Neural cell (in vitro differentiated cells): Measurements from ENCODE around the gene GNAL. TPM values are rescaled to one million over a fixed set of nuclear protein-coding genes. Genes with fewer than 3 reads are reported as not detected.

Experiments
- H2AFZ ChIP-seq: fragments of 200-600, 300-800 bp; sonication (generic), shearing (Covaris generic); 2 replicates; pipeline ENCODE4 v1.6.0; 2014; ENCODE audit warnings: low read depth, mild to moderate bottlenecking, antibody characterized with exemption, low read length, moderate library complexity
- H3F3A ChIP-seq: fragments of 200-600 bp; shearing (Covaris generic); 2 replicates; pipeline ENCODE4 v1.6.1; 2016; ENCODE audit warnings: mild to moderate bottlenecking, moderate library complexity, mixed read lengths, antibody characterized with exemption, low read length; ENCODE audit not compliant: insufficient read depth, poor library complexity, severe bottlenecking
- H3K27ac ChIP-seq: fragments of 200-600, 300-800 bp; sonication (generic), shearing (Covaris generic); 2 replicates; pipeline ENCODE4 v1.5.1; 2014; ENCODE audit warnings: mild to moderate bottlenecking, low read length, moderate library complexity
- H3K27me3 ChIP-seq: fragments of 300-800, 200-600 bp; sonication (generic), shearing (Covaris generic); 2 replicates; pipeline ENCODE4 v1.6.0; 2014; ENCODE audit warnings: mild to moderate bottlenecking, low read depth, low read length, moderate library complexity; ENCODE audit not compliant: insufficient read depth
- H3K36me3 ChIP-seq: fragments of 300-800, 200-600 bp; sonication (generic), shearing (Covaris generic); 2 replicates; pipeline ENCODE4 v1.5.1; 2014; ENCODE audit warnings: mild to moderate bottlenecking, antibody characterized with exemption, low read length, moderate library complexity; ENCODE audit not compliant: insufficient read depth
- H3K4me2 ChIP-seq: fragments of 300-800, 200-600 bp; sonication (generic), shearing (Covaris generic); 2 replicates; pipeline ENCODE4 v1.6.0; 2014; ENCODE audit warnings: mild to moderate bottlenecking, low read length
- H3K4me3 ChIP-seq: fragments of 300-800, 200-600 bp; sonication (generic), shearing (Covaris generic); 2 replicates; pipeline ENCODE4 v1.5.1; 2014; ENCODE audit warnings: mild to moderate bottlenecking, low read length, moderate library complexity
- H3K79me2 ChIP-seq: fragments of 200-600 bp; shearing (Covaris generic); replicated peaks from 2 replicates; pipeline ENCODE4 v1.6.0; 2014; ENCODE audit warnings: mild to moderate bottlenecking, low read length, moderate library complexity; ENCODE audit not compliant: insufficient read depth
- H3K9ac ChIP-seq: fragments of 300-800, 200-600 bp; sonication (generic), shearing (Covaris generic); 2 replicates; pipeline ENCODE4 v1.6.1; 2016; ENCODE audit warnings: mild to moderate bottlenecking, low read length, mixed read lengths
- H3K9me2 ChIP-seq: fragments of 200-600 bp; shearing (Covaris generic); 2 replicates; pipeline ENCODE4 v1.6.1; 2016; ENCODE audit warnings: mild to moderate bottlenecking, low read length, mixed read lengths; ENCODE audit not compliant: insufficient read depth
- H3K9me3 ChIP-seq: fragments of 200-600, 300-800 bp; sonication (generic), shearing (Covaris generic); 2 replicates; pipeline ENCODE4 v1.6.1; 2016; ENCODE audit warnings: mild to moderate bottlenecking, mixed run types, low read length, moderate library complexity, mixed read lengths
- H4K20me1 ChIP-seq: fragments of 200-600 bp; shearing (Covaris generic); 2 replicates; pipeline ENCODE4 v1.6.1; 2016; ENCODE audit warnings: mild to moderate bottlenecking, mixed run types; ENCODE audit not compliant: insufficient read depth
- CTCF ChIP-seq: fragments of 450-650 bp; IDR thresholded peaks from 2 replicates; pipeline ENCODE4 v1.5.1; 2014; ENCODE audit warnings: antibody characterized with exemption, mild to moderate bottlenecking, moderate library complexity; ENCODE audit not compliant: poor library complexity, severe bottlenecking
- EP300 ChIP-seq: fragments of 450-650 bp; conservative IDR thresholded peaks from 2 replicates; pipeline ENCODE4 v1.6.1; 2014; ENCODE audit warnings: antibody characterized with exemption, mild to moderate bottlenecking, moderate library complexity; ENCODE audit not compliant: poor library complexity, severe bottlenecking
- EZH2 ChIP-seq: fragments of 200-600, 300-800 bp; shearing (Covaris generic), sonication (generic); IDR thresholded peaks from 2 replicates; pipeline ENCODE4 v1.6.1; 2014; ENCODE audit warnings: antibody characterized with exemption, low read length, borderline replicate concordance, mild to moderate bottlenecking; ENCODE audit not compliant: insufficient read depth, poor library complexity, severe bottlenecking
- MXI1 ChIP-seq: fragments of 450-650 bp; conservative IDR thresholded peaks from 2 replicates; pipeline ENCODE4 v1.6.1; 2014; ENCODE audit warnings: antibody characterized with exemption, mild to moderate bottlenecking; ENCODE audit not compliant: poor library complexity, severe bottlenecking
- POLR2AphosphoS5 ChIP-seq: IDR thresholded peaks from 2 replicates; pipeline ENCODE4 v1.6.1; 2012
- RAD21 ChIP-seq: fragments of 450-650 bp; conservative IDR thresholded peaks from 2 replicates; pipeline ENCODE4 v1.6.1; 2014; ENCODE audit warnings: antibody characterized with exemption, mild to moderate bottlenecking, moderate library complexity
- REST ChIP-seq: IDR thresholded peaks from 2 replicates; pipeline ENCODE4 v1.6.1; 2012; ENCODE audit warnings: borderline replicate concordance
- SMC3 ChIP-seq: fragments of 450-650 bp; conservative IDR thresholded peaks from 2 replicates; pipeline ENCODE4 v1.6.1; 2014; ENCODE audit warnings: antibody characterized with exemption, mild to moderate bottlenecking, moderate library complexity; ENCODE audit not compliant: poor library complexity
- TAF1 ChIP-seq: IDR thresholded peaks from 2 replicates; pipeline ENCODE4 v1.6.1; 2012; ENCODE audit warnings: low read depth
- polyA plus RNA-seq: library from polyadenylated mRNA; depleted of rRNA; stranded (reverse); fragments of >200 nt; gene quantifications from 2 replicates; pipeline ENCODE4 v1.2.3, GENCODE V29; 2014

GNAL gene
- polyA plus RNA-seq, 1 donor from 2014 or later = 16.7 TPM

- no peak overlapping the region for H3K27ac ChIP-seq
- no peaks in the 10 kb centered on the region for H3K27me3 ChIP-seq
- no peaks in the 10 kb centered on the region for H3K79me2 ChIP-seq
- no peaks in the 10 kb centered on the region for H4K20me1 ChIP-seq
- H2AFZ ChIP-seq = no peak overlapping the region
- H3K36me3 ChIP-seq = no peaks in the 10 kb centered on the region
- H3K4me3 ChIP-seq = no peak overlapping the region
- TF ChIP-seq POLR2AphosphoS5 (no peak), EZH2 (no peak), REST (no peak), TAF1 (no peak), EP300 (no peak), SMC3 (no peak), MXI1 (no peak), RAD21 (no peak), CTCF (no peak)
- no peaks in the 10 kb centered on the region for H3K9me3 ChIP-seq
- H3K4me2 ChIP-seq = no peak overlapping the region
- no peak overlapping the region for H3K9ac ChIP-seq
- H3K9me2 ChIP-seq = no peaks in the 10 kb centered on the region
- no peaks in the 10 kb centered on the region for H3F3A ChIP-seq
Measured at GRCh38 chr18:11865071-11865470, 176.0 kb downstream of the GNAL start.

GRCh38 chr18:11866329-11866728 lies 177.3 kb downstream of the GNAL start:
- Histone ChIP-seq H3F3A (no peaks in the 10 kb centered on the region), H3K27ac (no peak overlapping the region), H3K9me3 (no peaks in the 10 kb centered on the region), H4K20me1 (no peaks in the 10 kb centered on the region), H3K4me3 (no peak overlapping the region), H3K36me3 (no peaks in the 10 kb centered on the region), H2AFZ (no peak overlapping the region), H3K79me2 (no peaks in the 10 kb centered on the region), H3K27me3 (no peaks in the 10 kb centered on the region), H3K4me2 (no peak overlapping the region), H3K9ac (no peak overlapping the region), H3K9me2 (no peaks in the 10 kb centered on the region)
- TF ChIP-seq SMC3 = no peak
- no peak for TF ChIP-seq TAF1
- TF ChIP-seq CTCF = no peak
- no peak for TF ChIP-seq POLR2AphosphoS5
- no peak for TF ChIP-seq MXI1
- no peak for TF ChIP-seq EP300
- TF ChIP-seq EZH2 = no peak
- no peak for TF ChIP-seq RAD21
- TF ChIP-seq REST = no peak
